CD4-positive, alpha-beta T cell treated with Interferon alpha-2 for 1 hour (primary cell): ENCODE data around the gene DHRS2.
"Not testable (repeated sequence)": the region's sequence is repeated elsewhere in the genome, so short reads cannot be mapped to it uniquely, and the experiment has no call there.

Experiments
- DNase-seq, 2 donors: peaks; one replicate each; pipeline ENCODE4 v3.0.0-alpha.2; 2020 to 2022

Gene DHRS2

DNA sequence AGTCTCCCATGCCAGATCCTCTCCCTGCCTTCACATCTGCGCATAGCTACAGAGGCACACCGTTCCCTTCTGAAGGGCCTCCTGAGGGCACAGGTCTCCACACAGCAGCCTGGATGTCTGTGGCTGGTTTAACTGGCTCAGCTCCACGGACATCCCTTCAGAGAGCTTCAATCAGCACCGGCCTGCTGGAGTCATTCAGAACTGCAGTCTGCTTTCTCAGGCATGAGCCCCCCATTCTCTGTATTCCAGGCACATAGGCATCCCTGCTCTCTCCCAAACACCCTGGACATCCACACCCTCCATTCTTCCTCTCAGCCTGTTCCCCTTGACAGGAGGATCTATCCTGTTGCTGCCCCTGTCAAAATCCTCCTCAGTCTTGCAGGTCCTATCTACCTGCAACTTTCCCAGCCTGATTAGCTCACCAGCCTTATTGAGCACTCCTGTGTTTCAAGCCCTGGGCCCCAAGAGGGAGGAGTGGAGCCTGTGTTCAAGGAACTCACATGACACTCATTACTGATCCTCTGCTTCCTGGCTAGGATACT is 2.9 kb upstream of the DHRS2 start:
- DNase-seq: no peak

GRCh38 chr14:23634698-23635412 is 1.3 kb upstream of the DHRS2 start:
- DNase-seq: not testable (repeated sequence)

- DNase-seq: not testable (repeated sequence)
Observed at GRCh38 chr14:23637312-23637654, 1.1 kb downstream of the DHRS2 start.

- DNase-seq: not testable (repeated sequence)
Observed at GRCh38 chr14:23637655-23638413, 1.7 kb downstream of the DHRS2 start.

GRCh38 chr14:23638414-23639047 is 2.4 kb downstream of the DHRS2 start:
- DNase-seq: no peak

GRCh38 chr14:23639048-23639890 is 3.1 kb downstream of the DHRS2 start:
- DNase-seq: no peak

DNA sequence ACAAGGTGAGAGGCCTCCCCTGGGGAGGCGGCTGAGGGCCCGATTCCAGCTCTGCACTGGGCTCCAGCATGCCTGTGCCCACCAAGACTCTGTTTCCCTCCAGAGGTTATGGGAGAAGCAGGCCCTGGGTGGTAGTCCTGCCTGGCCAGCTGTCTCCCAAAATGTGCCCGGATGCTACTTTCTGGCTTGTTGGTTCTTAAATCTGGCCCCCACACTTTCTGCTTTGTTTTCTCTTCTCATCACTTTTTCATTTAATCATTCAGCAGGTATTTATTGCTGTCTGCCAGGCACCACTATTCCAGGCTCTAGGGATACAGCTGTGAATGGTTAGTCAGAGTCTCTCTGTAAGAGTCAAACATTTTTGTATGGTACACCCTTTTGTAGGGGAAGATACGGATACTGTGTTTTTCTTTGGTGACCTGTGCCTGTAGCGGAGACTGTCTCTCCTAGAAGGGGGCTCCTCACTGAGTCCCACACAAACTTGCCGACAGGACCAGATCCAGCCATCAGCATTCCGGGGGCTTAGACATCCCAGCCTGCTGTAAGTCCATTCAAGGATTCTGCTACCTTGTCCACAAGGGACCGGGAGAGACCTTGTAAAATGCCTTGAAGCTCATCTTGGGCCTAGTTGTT is 3.8 kb downstream of the DHRS2 start:
- no peak for DNase-seq

- DNase-seq: no peak
Observed at GRCh38 chr14:23640524-23641141, 4.5 kb downstream of the DHRS2 start.

DNA sequence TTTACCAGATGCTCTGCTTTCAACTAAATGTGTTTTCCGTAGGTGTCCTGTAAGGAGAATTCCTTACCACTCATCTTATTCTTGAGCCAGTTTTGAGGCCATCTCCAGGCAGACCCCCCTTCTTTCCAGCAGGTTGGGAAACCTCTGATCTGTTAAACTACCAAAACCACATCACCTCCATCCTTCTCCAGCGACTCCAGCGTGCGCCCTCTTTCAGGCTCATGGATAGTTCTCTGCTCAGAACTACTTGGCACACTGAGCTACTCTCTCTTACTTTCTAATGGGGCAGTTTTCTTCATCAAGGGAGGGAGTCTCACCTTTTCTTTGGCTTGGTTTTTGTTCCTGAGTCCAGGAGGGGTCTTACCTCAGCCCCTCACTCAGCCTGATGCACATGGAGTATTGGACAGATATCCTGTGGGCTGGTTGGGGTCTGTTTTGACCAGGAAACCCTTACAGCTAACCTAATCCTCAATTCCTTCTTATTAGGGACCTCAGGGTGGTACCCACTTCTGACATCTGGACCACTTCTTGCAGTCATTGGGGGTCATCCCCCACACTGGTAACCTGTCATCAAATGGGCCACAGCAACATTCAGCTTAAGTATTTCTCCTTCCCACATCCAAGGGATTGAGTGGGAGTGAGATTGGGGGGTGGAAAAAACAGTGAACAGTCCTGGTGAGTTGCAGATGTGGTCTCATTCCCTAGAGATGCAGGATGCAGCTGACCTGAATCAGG is 5.2 kb downstream of the DHRS2 start:
- no peak for DNase-seq

DNA sequence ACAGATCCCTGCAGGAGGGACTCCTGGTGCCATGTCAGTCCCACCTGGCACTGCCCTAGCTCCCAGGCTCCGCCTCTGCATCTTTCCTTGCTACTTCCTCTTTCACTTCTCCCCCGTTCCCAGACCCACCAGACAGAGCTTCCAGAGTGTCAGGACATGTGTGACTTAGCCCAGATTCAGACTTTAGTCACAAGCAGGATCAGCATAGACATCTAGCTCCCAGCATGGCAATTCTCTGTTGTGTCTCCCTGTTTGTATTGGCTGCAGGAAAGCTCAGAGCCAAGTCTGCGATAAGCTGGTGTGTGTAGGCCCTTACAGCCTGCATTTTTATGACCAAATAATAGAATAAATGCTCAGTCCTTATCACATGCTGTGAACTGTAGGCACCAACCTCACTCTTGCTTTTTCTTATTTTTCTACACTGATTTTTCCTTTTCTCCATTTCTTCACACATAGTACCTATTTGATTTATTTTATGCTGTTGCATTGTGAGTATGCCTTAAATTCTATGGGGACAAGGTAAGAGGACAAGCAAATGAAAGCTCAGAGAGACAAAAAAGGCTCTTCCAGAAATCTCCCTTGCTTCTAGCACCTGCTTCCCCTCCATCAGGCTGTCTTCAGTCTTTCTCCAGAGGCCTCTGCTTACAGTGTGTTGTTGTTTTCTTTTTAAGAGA is 5.9 kb downstream of the DHRS2 start:
- DNase-seq: no peak

- no peak for DNase-seq
Observed at GRCh38 chr14:23643533-23644194, 7.5 kb downstream of the DHRS2 start.

GRCh38 chr14:23644195-23644918 is 8.2 kb downstream of the DHRS2 start:
- DNase-seq: no peak

GRCh38 chr14:23644919-23645336 is 8.8 kb downstream of the DHRS2 start:
- DNase-seq: no peak

DNA sequence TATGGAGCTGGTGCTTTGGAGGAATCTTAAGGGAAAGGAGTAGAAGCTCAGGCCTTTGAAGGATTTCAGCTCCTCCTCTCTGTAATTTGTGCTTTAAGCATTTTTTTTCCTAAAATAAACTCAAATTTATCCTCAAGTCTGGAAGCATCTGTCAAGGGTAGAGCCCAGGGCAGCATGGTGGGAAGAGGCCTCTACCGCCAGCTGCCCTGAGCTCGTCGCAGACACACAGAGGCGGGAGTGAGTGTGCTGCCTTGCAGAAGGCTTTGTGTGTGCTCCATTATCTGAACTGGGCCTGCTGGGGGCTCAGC is 9.3 kb downstream of the DHRS2 start:
- DNase-seq: no peak

- no peak for DNase-seq
Observed at GRCh38 chr14:23645812-23646647, 9.9 kb downstream of the DHRS2 start.

DNA sequence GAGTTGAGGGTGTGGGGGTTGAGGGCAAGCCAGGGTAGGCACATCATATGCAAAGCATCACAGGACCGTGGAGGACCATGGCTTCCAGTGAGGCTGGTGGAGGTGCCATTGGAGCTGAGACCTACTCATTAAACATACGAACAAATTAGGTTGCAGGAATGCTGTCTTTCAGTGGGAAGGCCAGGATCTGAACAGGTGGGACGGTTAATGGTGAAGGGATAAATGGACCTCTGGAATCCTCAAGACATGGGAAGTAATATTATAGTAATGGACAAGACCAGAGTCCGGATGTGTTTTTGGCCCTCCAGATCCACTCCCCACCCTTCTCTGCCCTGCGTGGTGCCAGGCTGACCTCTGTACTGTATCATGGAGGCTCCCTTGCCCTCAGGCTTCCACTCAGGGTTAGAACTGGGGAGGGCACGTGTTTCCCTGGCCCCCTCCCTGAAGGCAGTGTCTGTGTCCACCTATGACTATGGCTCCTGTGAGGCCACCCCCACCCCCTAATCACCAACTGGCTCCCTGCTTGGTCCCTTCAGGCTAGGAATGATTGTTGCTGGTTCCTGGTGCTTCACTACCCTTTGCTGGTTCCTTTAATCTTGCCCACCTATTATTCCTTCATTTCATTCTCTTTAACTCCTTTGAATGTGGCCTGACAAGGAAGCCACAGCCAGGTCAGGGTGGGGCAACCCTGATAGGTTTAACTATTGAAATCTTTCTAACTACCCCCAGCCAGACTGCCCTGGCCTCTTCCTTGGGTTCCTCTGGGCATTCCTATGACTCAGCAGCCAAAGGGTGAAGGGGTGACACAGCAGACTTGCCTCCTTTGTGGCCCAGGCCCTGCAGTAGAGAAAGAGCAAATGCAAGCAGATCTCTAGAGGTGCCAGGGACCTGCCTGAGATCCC is 10.7 kb downstream of the DHRS2 start:
- no peak for DNase-seq

DNA sequence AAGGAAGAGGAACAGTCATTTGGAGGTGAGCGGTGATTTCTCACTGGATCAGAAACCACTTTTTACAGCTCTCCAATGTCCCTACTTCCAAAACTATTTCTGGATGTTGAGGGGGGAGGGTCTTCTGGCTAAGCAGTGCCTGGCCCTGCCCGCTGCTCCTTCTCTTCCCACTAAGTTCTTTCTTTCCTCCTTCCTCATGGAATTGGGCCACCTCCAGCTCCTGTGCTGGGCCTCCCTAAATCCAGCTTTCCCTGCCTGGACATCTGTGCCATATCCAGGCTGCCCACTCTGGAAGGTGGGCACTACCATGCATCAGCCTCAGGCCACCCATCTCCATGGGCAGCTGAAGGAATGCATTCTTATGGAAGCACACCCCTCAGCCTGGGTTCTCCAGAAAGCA is 11.5 kb downstream of the DHRS2 start:
- DNase-seq: no peak
